ENCODE data around the gene MED15. TPM values are rescaled to one million over a fixed set of nuclear protein-coding genes. Genes with fewer than 3 reads are reported as not detected.
A peak's percentile ranks its signal among the peaks of the same experiment; 100 is the strongest.
"Not testable (repeated sequence)": the region's sequence is repeated elsewhere in the genome, so short reads cannot be mapped to it uniquely, and the experiment has no call there.

Gene MED15
- total RNA-seq, 1 donor from 2014 or later = 16.1 TPM

GRCh38 chr22:20483771-20484170 lies 23.6 kb upstream of the MED15 start:
- no peak for DNase-seq (ENCODE audit: low read depth in 2 of 2)

- no peak for DNase-seq (ENCODE audit: low read depth in 2 of 2)
These were observed 22.3 kb upstream of the MED15 start for GRCh38 chr22:20484948-20485683.

- DNase-seq (ENCODE audit: low read depth in 2 of 2) = no peak
These were observed 21.2 kb upstream of the MED15 start for GRCh38 chr22:20486229-20486628.

- no peak for DNase-seq (ENCODE audit: low read depth in 2 of 2)
These were observed 19.7 kb upstream of the MED15 start for GRCh38 chr22:20487715-20488114.

GRCh38 chr22:20488946-20489345 lies 18.5 kb upstream of the MED15 start:
- no peak for DNase-seq (ENCODE audit: low read depth in 2 of 2)

GRCh38 chr22:20490183-20490940 lies 17.0 kb upstream of the MED15 start:
- DNase-seq (ENCODE audit: low read depth in 2 of 2) = no peak

GRCh38 chr22:20490941-20491307 lies 16.5 kb upstream of the MED15 start:
- no peak for DNase-seq (ENCODE audit: low read depth in 2 of 2)

- no peak for DNase-seq (ENCODE audit: low read depth in 2 of 2)
These were observed 16.1 kb upstream of the MED15 start for GRCh38 chr22:20491346-20491745.

- DNase-seq (ENCODE audit: low read depth in 2 of 2) = peak; percentile 47 to 54
These were observed 12.2 kb upstream of the MED15 start, which contains the start of gene KLHL22 for GRCh38 chr22:20494978-20495860. Gene KLHL22, minus strand, starts transcription at chr22:20495795. Its CDS starts 6,584 bp downstream, at chr22:20489211.

GRCh38 chr22:20495861-20496681 lies 11.3 kb upstream of the MED15 start:
- peak; percentile 93 to 96 for DNase-seq (ENCODE audit: low read depth in 2 of 2)

GRCh38 chr22:20497426-20497825 lies 10.0 kb upstream of the MED15 start:
- DNase-seq (ENCODE audit: low read depth in 2 of 2) = no peak

- DNase-seq (ENCODE audit: low read depth in 2 of 2) = no peak
These were observed 8.5 kb upstream of the MED15 start for GRCh38 chr22:20498913-20499312.

- DNase-seq (ENCODE audit: low read depth in 2 of 2) = no peak
These were observed 7.6 kb upstream of the MED15 start for GRCh38 chr22:20499769-20500168.

GRCh38 chr22:20503816-20504215 lies 3.6 kb upstream of the MED15 start:
- DNase-seq (ENCODE audit: low read depth in 2 of 2) = no peak

GRCh38 chr22:20504293-20504922 lies 3.0 kb upstream of the MED15 start:
- peak; percentile 64 to 73 for DNase-seq (ENCODE audit: low read depth in 2 of 2)

GRCh38 chr22:20506543-20507252 lies 712 bp upstream of the MED15 start:
- no peak for DNase-seq (ENCODE audit: low read depth in 2 of 2)

- not testable (repeated sequence) for DNase-seq (ENCODE audit: low read depth in 2 of 2)
These were observed 801 bp downstream of the MED15 start for GRCh38 chr22:20508067-20508755.

GRCh38 chr22:20508815-20509271 lies 1.4 kb downstream of the MED15 start:
- no peak for DNase-seq (ENCODE audit: low read depth in 2 of 2)
